ENCODE results near the gene GTF2I. TPM values are rescaled to one million over a fixed set of nuclear protein-coding genes. Genes with fewer than 3 reads are reported as not detected.
A peak's percentile ranks its signal among the peaks of the same experiment; 100 is the strongest.
"Not testable (repeated sequence)": the region's sequence is repeated elsewhere in the genome, so short reads cannot be mapped to it uniquely, and the experiment has no call there.

GTF2I gene
- total RNA-seq, 1 donor from 2014 or later, result 199 TPM

GRCh38 chr7:74637745-74638144 is 19.8 kb upstream of the GTF2I start:
- DNase-seq (ENCODE audit: low spot score), result no peak
- Mint-ChIP-seq H3K27ac (no peak overlapping the region), H3K27me3 (ENCODE audit: insufficient read depth) (peaks cover 2% of the 10 kb centered on the region), H3K9me3 (no peaks in the 10 kb centered on the region), H3K4me3 (no peak overlapping the region), H3K4me1 (ENCODE audit: low read depth) (peaks cover 6% of the 10 kb centered on the region), H3K36me3 (ENCODE audit: low read depth) (no peaks in the 10 kb centered on the region)
- intact Hi-C loops (cut with micrococcal nuclease), result no loop called here

- not testable (repeated sequence) for H3K27me3 Mint-ChIP-seq (ENCODE audit: insufficient read depth)
Observed at GRCh38 chr7:74650055-74650454, 7.5 kb upstream of the GTF2I start.

DNA sequence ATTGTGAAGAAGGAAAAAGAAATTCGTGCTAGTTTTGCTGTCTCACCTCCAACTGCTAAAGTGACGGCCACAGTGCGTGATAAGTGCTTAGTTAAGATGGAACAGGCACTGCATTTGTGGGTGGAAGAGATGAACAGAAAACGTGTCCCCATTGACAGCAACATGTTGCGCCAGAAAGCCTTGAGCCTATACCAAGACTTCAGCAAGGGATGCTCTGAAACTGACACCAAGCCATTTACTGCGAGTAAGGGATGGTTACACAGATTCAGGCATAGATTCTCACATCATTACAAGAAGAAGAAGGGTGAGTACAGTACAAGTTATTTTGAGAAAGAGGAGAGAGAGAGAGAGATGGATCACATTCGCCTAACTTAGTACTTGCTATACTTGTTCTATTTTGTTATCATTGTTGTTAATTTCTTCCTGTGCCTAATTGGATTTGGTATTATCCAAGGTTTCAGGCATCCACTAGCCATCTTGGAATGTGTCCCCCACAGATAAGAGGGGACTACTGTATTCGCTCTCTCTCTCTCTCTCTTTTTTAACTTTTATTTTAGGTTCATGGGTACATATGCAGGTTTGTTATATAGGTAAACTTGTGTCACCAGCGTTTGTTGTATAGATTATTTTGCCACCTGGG is 6.9 kb upstream of the GTF2I start:
- not testable (repeated sequence) for DNase-seq (ENCODE audit: low spot score); H3K9me3 Mint-ChIP-seq; H3K36me3 Mint-ChIP-seq (ENCODE audit: low read depth); H3K27me3 Mint-ChIP-seq (ENCODE audit: insufficient read depth)
- intact Hi-C loops (cut with micrococcal nuclease), result loop anchor here (1.0 to 10.0 kb wide), 5 partner anchors 9 to 566 kb away; partner anchors contain the start of genes GTF2IRD1 and LIMK1
- Mint-ChIP-seq H3K27ac (peak overlapping the region; percentile 97), H3K4me3 (peak overlapping the region; percentile 90), H3K4me1 (ENCODE audit: low read depth) (peaks cover 41% of the 10 kb centered on the region)

More at GRCh38 chr7:74650055-74650454, 7.5 kb upstream of the GTF2I start:
- Mint-ChIP-seq H3K4me3 (peak overlapping the region; percentile 90), H3K27ac (peak overlapping the region; percentile 97), H3K4me1 (ENCODE audit: low read depth) (peaks cover 36% of the 10 kb centered on the region)
- not testable (repeated sequence) for H3K9me3 Mint-ChIP-seq; H3K36me3 Mint-ChIP-seq (ENCODE audit: low read depth)
- intact Hi-C loops (cut with micrococcal nuclease), result loop anchor here (1.0 to 10.0 kb wide), 5 partner anchors 9 to 565 kb away; partner anchors contain the start of genes GTF2IRD1 and LIMK1
- peak; percentile 66 for DNase-seq (ENCODE audit: low spot score)

GRCh38 chr7:74651133-74651504 is 6.4 kb upstream of the GTF2I start:
- not testable (repeated sequence) for H3K36me3 Mint-ChIP-seq (ENCODE audit: low read depth); H3K27me3 Mint-ChIP-seq (ENCODE audit: insufficient read depth); H3K9me3 Mint-ChIP-seq; DNase-seq (ENCODE audit: low spot score)
- intact Hi-C loops (cut with micrococcal nuclease), result loop anchor here (10.0 kb wide), 4 partner anchors 46 to 566 kb away; partner anchors contain the start of genes GTF2IRD1 and LIMK1
- Mint-ChIP-seq H3K4me3 (peak overlapping the region; percentile 90), H3K27ac (peak overlapping the region; percentile 97), H3K4me1 (ENCODE audit: low read depth) (peaks cover 47% of the 10 kb centered on the region)

DNA sequence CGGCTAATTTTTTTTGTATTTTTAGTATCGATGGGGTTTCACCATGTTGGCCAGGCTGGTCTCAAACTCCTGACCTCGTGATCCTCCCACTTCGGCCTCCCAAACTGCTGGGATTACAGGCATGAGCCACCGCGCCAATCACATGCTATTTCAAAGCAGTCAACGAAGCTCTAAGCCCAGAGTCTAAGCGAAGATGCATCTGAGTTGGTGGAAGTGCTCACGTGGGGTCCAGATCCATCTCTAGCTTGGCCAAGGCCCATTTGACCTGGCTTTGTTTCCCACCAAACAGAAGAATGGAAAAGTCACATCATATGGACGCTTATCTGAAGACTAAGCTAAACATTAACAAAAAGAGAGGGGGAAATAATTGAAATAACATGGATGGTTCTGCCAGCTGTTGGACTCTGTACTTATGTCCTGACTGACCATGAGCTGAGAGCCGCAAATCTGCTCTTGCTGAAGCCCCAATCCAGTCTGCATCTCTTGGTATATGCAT is 3.8 kb upstream of the GTF2I start:
- intact Hi-C loops (cut with micrococcal nuclease), result loop anchor here (10.0 kb wide), 4 partner anchors 49 to 569 kb away; partner anchors contain the start of genes GTF2IRD1 and LIMK1
- no peaks in the 10 kb centered on the region for H3K36me3 Mint-ChIP-seq (ENCODE audit: low read depth)

GRCh38 chr7:74654811-74655210 is 2.7 kb upstream of the GTF2I start:
- peaks cover 51% of the 10 kb centered on the region for H3K4me1 Mint-ChIP-seq (ENCODE audit: low read depth)

More for the DNA sequence above, 3.8 kb upstream of the GTF2I start:
- Mint-ChIP-seq H3K4me3 (no peak overlapping the region), H3K27me3 (ENCODE audit: insufficient read depth) (peaks cover 6% of the 10 kb centered on the region), H3K4me1 (ENCODE audit: low read depth) (peaks cover 54% of the 10 kb centered on the region), H3K9me3 (no peaks in the 10 kb centered on the region), H3K27ac (no peak overlapping the region)
- no peak for DNase-seq (ENCODE audit: low spot score)

DNA sequence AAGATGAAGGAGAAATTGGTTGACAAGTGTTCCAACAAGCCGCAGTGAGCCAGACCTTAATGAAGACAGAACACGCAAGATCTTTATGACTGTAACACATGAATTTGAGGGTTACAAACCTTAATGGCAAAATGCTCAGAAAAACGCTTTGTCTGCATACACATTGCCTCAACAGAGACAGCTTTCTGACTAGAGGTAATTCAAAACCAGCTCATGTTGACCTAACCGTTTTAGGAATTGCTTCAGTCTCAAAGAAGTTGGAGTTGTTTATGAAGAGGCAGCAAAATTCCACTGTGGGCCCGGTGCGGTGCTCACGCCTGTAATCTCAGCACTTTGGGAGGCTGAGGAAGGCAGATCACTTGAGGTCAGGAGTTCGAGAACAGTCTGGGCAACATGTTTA is 2.2 kb upstream of the GTF2I start:
- peak overlapping the region; percentile 93 for H3K27ac Mint-ChIP-seq
- intact Hi-C loops (cut with micrococcal nuclease), result loop anchor here (10.0 kb wide), 4 partner anchors 51 to 571 kb away; partner anchors contain the start of genes GTF2IRD1 and LIMK1

More at GRCh38 chr7:74654811-74655210, 2.7 kb upstream of the GTF2I start:
- no peak for DNase-seq (ENCODE audit: low spot score)
- peaks cover 6% of the 10 kb centered on the region for H3K27me3 Mint-ChIP-seq (ENCODE audit: insufficient read depth)
- H3K36me3 Mint-ChIP-seq (ENCODE audit: low read depth), result peaks cover 1% of the 10 kb centered on the region
- H3K27ac Mint-ChIP-seq, result peak overlapping the region; percentile 34
- H3K9me3 Mint-ChIP-seq, result no peaks in the 10 kb centered on the region
- intact Hi-C loops (cut with micrococcal nuclease), result loop anchor here (10.0 kb wide), 4 partner anchors 50 to 570 kb away; partner anchors contain the start of genes GTF2IRD1 and LIMK1
- H3K4me3 Mint-ChIP-seq, result peak overlapping the region; percentile 85

DNA sequence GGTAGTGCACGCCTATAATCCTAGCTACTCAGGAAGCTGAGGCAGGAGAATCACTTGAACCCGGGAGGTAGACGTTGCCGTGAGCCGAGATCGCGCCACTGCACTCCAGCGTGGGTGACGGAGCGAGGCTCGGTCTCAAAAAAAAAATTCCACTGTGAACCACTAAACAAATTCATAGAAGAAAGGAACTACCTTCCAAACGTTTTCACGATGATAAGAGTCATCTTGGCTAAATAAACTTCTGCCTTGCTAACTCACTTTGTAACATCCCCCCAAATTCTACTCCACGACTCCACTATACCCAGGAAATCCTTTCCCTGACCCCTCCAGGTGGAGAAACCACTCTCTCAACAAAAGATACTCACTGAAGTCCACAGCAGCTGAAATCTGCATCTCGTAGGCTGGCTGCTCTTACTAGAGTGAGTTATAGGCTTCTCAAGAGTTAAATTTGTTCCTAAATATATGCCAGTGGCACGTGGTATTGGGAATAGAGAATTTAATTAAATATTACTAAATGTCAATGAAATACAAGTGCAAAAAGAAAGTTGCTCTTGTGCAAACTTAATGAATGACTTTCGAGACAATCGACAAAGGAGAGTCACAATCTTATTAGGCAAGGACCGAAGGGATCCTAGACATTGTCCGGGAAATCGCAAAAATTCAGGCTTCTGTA is 1.6 kb upstream of the GTF2I start:
- DNase-seq (ENCODE audit: low spot score), result no peak
- H3K36me3 Mint-ChIP-seq (ENCODE audit: low read depth), result peaks cover 5% of the 10 kb centered on the region
- intact Hi-C loops (cut with micrococcal nuclease), result loop anchor here (2.0 to 10.0 kb wide), 6 partner anchors 51 to 571 kb away; partner anchors contain the start of genes EIF4H, GTF2IRD1, LIMK1 and RFC2

More for the DNA sequence above, 2.2 kb upstream of the GTF2I start:
- no peak for DNase-seq (ENCODE audit: low spot score)
- H3K9me3 Mint-ChIP-seq, result no peaks in the 10 kb centered on the region
- H3K36me3 Mint-ChIP-seq (ENCODE audit: low read depth), result peaks cover 3% of the 10 kb centered on the region
- peaks cover 51% of the 10 kb centered on the region for H3K4me1 Mint-ChIP-seq (ENCODE audit: low read depth)
- peaks cover 6% of the 10 kb centered on the region for H3K27me3 Mint-ChIP-seq (ENCODE audit: insufficient read depth)
- peak overlapping the region; percentile 85 for H3K4me3 Mint-ChIP-seq

DNA sequence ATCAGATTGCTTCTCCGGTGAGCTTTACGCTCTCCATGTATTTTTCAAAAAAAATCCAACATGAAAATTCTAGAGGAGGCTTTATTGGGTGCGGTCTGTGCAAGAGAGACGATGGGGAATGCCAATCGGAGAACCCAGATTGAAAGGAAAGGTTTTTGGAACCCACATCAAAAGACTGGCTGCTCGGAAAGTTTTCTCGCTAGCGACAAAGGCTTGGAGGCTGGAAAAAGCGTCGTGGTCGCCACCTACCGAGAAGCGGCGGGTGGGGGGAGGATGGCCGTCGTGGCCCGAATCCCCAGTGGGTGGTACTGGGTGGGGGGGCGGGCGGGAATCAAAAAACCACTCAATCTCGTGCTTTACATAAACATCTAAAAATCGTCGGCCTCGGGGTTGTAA is 1.1 kb upstream of the GTF2I start:
- H3K4me1 Mint-ChIP-seq (ENCODE audit: low read depth), result peaks cover 52% of the 10 kb centered on the region
- intact Hi-C loops (cut with micrococcal nuclease), result loop anchor here (2.0 to 10.0 kb wide), 6 partner anchors 52 to 572 kb away; partner anchors contain the start of genes EIF4H, GTF2IRD1, LIMK1 and RFC2
- no peaks in the 10 kb centered on the region for H3K9me3 Mint-ChIP-seq
- H3K4me3 Mint-ChIP-seq, result peak overlapping the region; percentile 85
- H3K27me3 Mint-ChIP-seq (ENCODE audit: insufficient read depth), result peaks cover 6% of the 10 kb centered on the region
- H3K36me3 Mint-ChIP-seq (ENCODE audit: low read depth), result peaks cover 10% of the 10 kb centered on the region
- H3K27ac Mint-ChIP-seq, result peak overlapping the region; percentile 93
- DNase-seq (ENCODE audit: low spot score), result peak; percentile 47

More for the DNA sequence above, 1.6 kb upstream of the GTF2I start:
- peak overlapping the region; percentile 93 for H3K27ac Mint-ChIP-seq
- H3K27me3 Mint-ChIP-seq (ENCODE audit: insufficient read depth), result peaks cover 6% of the 10 kb centered on the region
- peak overlapping the region; percentile 85 for H3K4me3 Mint-ChIP-seq
- H3K9me3 Mint-ChIP-seq, result no peaks in the 10 kb centered on the region
- H3K4me1 Mint-ChIP-seq (ENCODE audit: low read depth), result peaks cover 51% of the 10 kb centered on the region

- intact Hi-C loops (cut with micrococcal nuclease), result loop anchor here (2.0 to 10.0 kb wide), 6 partner anchors 52 to 572 kb away; partner anchors contain the start of genes EIF4H, GTF2IRD1, LIMK1 and RFC2
- peaks cover 6% of the 10 kb centered on the region for H3K27me3 Mint-ChIP-seq (ENCODE audit: insufficient read depth)
- H3K27ac Mint-ChIP-seq, result peak overlapping the region; percentile 93
- H3K9me3 Mint-ChIP-seq, result no peaks in the 10 kb centered on the region
- peak; percentile 97 for DNase-seq (ENCODE audit: low spot score)
- H3K36me3 Mint-ChIP-seq (ENCODE audit: low read depth), result peaks cover 10% of the 10 kb centered on the region
- peaks cover 48% of the 10 kb centered on the region for H3K4me1 Mint-ChIP-seq (ENCODE audit: low read depth)
- H3K4me3 Mint-ChIP-seq, result peak overlapping the region; percentile 85
Observed at GRCh38 chr7:74656837-74657691, 454 bp upstream of the GTF2I start.

DNA sequence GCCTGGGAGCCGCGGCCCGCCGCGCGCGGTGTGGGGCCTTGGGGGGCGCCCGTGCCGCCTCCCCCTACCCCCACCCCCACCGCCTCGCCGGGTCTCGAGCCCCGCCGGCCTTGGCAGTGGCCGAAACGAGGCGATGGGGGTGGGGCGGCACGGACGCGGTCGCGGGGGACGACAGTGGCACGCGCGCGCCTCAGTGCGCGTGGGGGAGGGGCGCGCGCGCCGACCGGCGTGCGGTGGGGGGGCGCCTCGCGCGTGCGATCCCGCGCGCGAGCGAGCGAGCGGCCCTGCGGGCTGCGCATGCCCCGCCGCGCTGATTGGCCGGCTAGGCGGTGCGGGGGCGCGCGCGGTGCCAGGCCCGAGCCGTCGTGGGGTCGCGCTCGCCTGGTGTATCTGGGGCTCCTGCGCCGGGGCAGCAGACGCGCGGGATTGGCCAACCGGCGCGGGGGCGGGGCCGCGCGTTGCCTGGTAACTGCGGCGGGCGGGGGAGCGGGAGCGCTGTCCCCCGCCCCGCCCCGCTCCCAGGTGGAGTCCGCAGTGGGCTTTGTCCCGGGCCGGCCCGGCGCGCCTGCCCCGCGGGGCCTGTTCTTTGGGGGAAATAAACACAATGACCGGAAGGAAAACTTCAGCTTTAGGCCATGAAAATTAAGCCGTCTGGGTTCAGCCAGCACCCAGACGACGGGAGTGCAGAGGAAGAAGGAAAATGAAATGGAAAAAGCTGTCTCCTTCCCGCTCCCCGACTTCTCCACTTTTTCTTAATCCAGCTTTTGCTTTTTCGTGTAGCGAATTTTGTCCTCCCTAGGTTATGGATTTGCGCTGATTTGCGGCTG is 873 bp downstream of the GTF2I start:
- DNase-seq (ENCODE audit: low spot score), result peak; percentile 86
- Mint-ChIP-seq H3K27ac (peak overlapping the region; percentile 85), H3K27me3 (ENCODE audit: insufficient read depth) (peaks cover 6% of the 10 kb centered on the region), H3K36me3 (ENCODE audit: low read depth) (peaks cover 10% of the 10 kb centered on the region), H3K4me3 (peak overlapping the region; percentile 80), H3K9me3 (no peaks in the 10 kb centered on the region), H3K4me1 (ENCODE audit: low read depth) (peaks cover 54% of the 10 kb centered on the region)
- intact Hi-C loops (cut with micrococcal nuclease), result loop anchor here (1.0 to 10.0 kb wide), 5 partner anchors 8 to 574 kb away; partner anchors contain the start of genes GTF2IRD1 and LIMK1
